Measurements from ENCODE around the gene CAP2.

- TF ChIP-seq GATA2 (IDR thresholded peaks at IDR 0.05; ENCODE audit: low read depth, low read length) (no peak), GATA3 (IDR thresholded peaks at IDR 0.05; ENCODE audit: low read depth, low read length) (no peak)
Observed at GRCh38 chr6:17466147-17466546, 72.8 kb downstream of the CAP2 start.
